HepG2 (cell line): ENCODE results near the gene TRIM37. TPM values are rescaled to one million over a fixed set of nuclear protein-coding genes. Genes with fewer than 3 reads are reported as not detected.

Experiments used
- ATAC-seq: fragments of 200-7000 bp; cut with Tn5 transposase; 3 replicates; pipeline ENCODE4 v1.9.1; 2020; ENCODE audit warnings: mild to moderate bottlenecking, moderate library complexity
- BruUV-seq: library from RNA; stranded (reverse); fragments of 400-500 nt; replicated peaks from 2 replicates; lab custom pipeline; 2021; lab: Mats Ljungman, UMichigan
- CTCF ChIA-PET: fragments of 300-600 bp; formaldehyde crosslinking; extraction: SDS; loops from one replicate; lab custom pipeline; 2021; ENCODE audit warnings: low total read pairs, inconsistent platforms, low intra/inter-chr PET ratio; lab: Yijun Ruan, JAX
- POLR2A ChIA-PET: fragments of 350-600 bp; sonication (Branson Sonifier 250); formaldehyde crosslinking; loops from one replicate; lab custom pipeline; 2020; ENCODE audit warnings: antibody characterized with exemption, inconsistent platforms; lab: Yijun Ruan, JAX
- DNase-seq: peaks from one replicate; pipeline ENCODE4 v3.0.0-alpha.2; 2015; ENCODE audit warnings: low spot score
- FAIRE-seq: peaks from 3 replicates; lab custom pipeline; 2011; peaks lifted over from hg19 to GRCh38; lab: Jason Lieb, UNC
- H2AFZ ChIP-seq: one replicate; pipeline ENCODE4 v1.6.1; 2011; ENCODE audit warnings: low read length, inconsistent platforms
- H3K27ac ChIP-seq: fragments of 300-600 bp; 3 replicates; pipeline ENCODE4 v1.8.0; 2011; ENCODE audit warnings: mixed run types, mild to moderate bottlenecking, mixed read lengths, low read length, inconsistent platforms; ENCODE audit not compliant: insufficient read depth; ENCODE audit errors: extremely low read length
- H3K27me3 ChIP-seq, 2 experiments: fragments of 200-600 bp in 1 of 2; 2 replicates in 1 of 2; 3 replicates in 1 of 2; pipeline versions ENCODE4 v1.6.0 to v1.8.0; 2011; ENCODE audit warnings: low read length in 2 of 2, mild to moderate bottlenecking in 2 of 2, moderate library complexity in 2 of 2, inconsistent platforms in 1 of 2; ENCODE audit not compliant: insufficient read depth in 2 of 2, control insufficient read depth in 1 of 2
- H3K36me3 ChIP-seq, 2 experiments: fragments of 200-600 bp in 1 of 2; replicated peaks in 1 of 2; 2 replicates in 1 of 2; 3 replicates in 1 of 2; pipeline versions ENCODE4 v1.5.1 to v1.8.0; 2011; ENCODE audit warnings: low read length in 2 of 2, inconsistent platforms in 1 of 2; ENCODE audit not compliant: insufficient read depth in 2 of 2, control insufficient read depth in 1 of 2
- H3K4me1 ChIP-seq: 2 replicates; pipeline ENCODE4 v1.5.1; 2012; ENCODE audit warnings: low read length, inconsistent platforms; ENCODE audit not compliant: insufficient read depth
- H3K4me2 ChIP-seq: 2 replicates; pipeline ENCODE4 v1.6.0; 2011; ENCODE audit warnings: low read depth, low read length, inconsistent platforms
- H3K4me3 ChIP-seq, 3 experiments: fragments of 200-600 bp in 1 of 3; sonication (generic), shearing (Covaris generic) in 1 of 3; replicated peaks in 1 of 3; 2 replicates each; pipeline ENCODE4 v1.5.1; 2011 to 2016; ENCODE audit warnings: low read length in 3 of 3, inconsistent platforms in 2 of 3, low read depth in 2 of 3, mild to moderate bottlenecking in 2 of 3, control low read depth in 1 of 3, mixed read lengths in 1 of 3; ENCODE audit not compliant: insufficient read depth in 1 of 3
- H3K79me2 ChIP-seq: one replicate; pipeline ENCODE4 v1.6.1; 2011; ENCODE audit warnings: low read length, inconsistent platforms; ENCODE audit not compliant: insufficient read depth
- H3K9ac ChIP-seq: 2 replicates; pipeline ENCODE4 v1.6.0; 2011; ENCODE audit warnings: mild to moderate bottlenecking, low read depth, low read length, inconsistent platforms; ENCODE audit not compliant: insufficient read depth
- H3K9me3 ChIP-seq: 2 replicates; pipeline ENCODE4 v1.5.1; 2012; ENCODE audit warnings: mild to moderate bottlenecking, low read length
- H4K20me1 ChIP-seq: 2 replicates; pipeline ENCODE4 v1.6.0; 2011; ENCODE audit warnings: inconsistent platforms, mild to moderate bottlenecking, low read length, moderate library complexity; ENCODE audit not compliant: insufficient read depth
- ATF1 ChIP-seq: IDR thresholded peaks from 2 replicates; pipeline ENCODE4 v1.6.1; 2016; ENCODE audit warnings: mild to moderate bottlenecking, control low read depth
- NFE2L1 ChIP-seq: sonication (generic); formaldehyde crosslinking; IDR thresholded peaks from 2 replicates; pipeline ENCODE4 v1.4.0; 2020; ENCODE audit warnings: missing genetic modification reagents, mild to moderate bottlenecking, borderline replicate concordance
- RBM22 ChIP-seq: fragments of 200-400 bp; formaldehyde crosslinking; optimal IDR thresholded peaks from 2 replicates; pipeline ENCODE3; 2017; ENCODE audit warnings: mild to moderate bottlenecking, low read length, moderate library complexity
- YEATS4 ChIP-seq: sonication (generic); formaldehyde crosslinking; IDR thresholded peaks from 2 replicates; pipeline ENCODE4 v1.4.0; 2020; ENCODE audit warnings: missing genetic modification reagents, borderline replicate concordance
- ZC3H13 ChIP-seq: sonication (generic); formaldehyde crosslinking; IDR thresholded peaks from 2 replicates; pipeline ENCODE4 v1.8.1; 2023; ENCODE audit warnings: mild to moderate bottlenecking, missing genetic modification reagents, moderate library complexity
- ZFP82 ChIP-seq: sonication (generic); formaldehyde crosslinking; IDR thresholded peaks from 2 replicates; pipeline ENCODE4 v1.5.1; 2020; ENCODE audit warnings: mild to moderate bottlenecking, missing genetic modification reagents, borderline replicate concordance
- ZNF121 ChIP-seq: sonication (generic); formaldehyde crosslinking; IDR thresholded peaks from 2 replicates; pipeline ENCODE4 v1.5.0; 2020; ENCODE audit warnings: mild to moderate bottlenecking, missing genetic modification reagents
- ZNF530 ChIP-seq: sonication (generic); formaldehyde crosslinking; IDR thresholded peaks from 2 replicates; pipeline ENCODE4 v1.5.0; 2020; ENCODE audit warnings: low read depth, mild to moderate bottlenecking, missing genetic modification reagents
- WGBS: methylation state at CpG from one replicate; pipeline ENCODE4 v1.1.6; 2017; ENCODE audit warnings: low lambda C conversion rate; 5-methylcytosine and 5-hydroxymethylcytosine counted together
- in situ Hi-C: cut with HindIII; loops from 2 replicates; pipeline ENCODE4 v1.10.0; 2017; ENCODE audit warnings: low pct_unique_long_range_greater_than_20kb; ENCODE audit not compliant: extremely low pct_ligation_motif_present
- intact Hi-C: fragments of 100-400 bp; cut with micrococcal nuclease; formaldehyde crosslinking; loops from one replicate; pipeline ENCODE4 v1.10.0; 2022; ENCODE audit not compliant: unreplicated experiment
- polyA plus RNA-seq, 8 experiments: library from polyadenylated mRNA; depleted of rRNA in 3 of 8; stranded (reverse) in 7 of 8; unstranded in 1 of 8; fragments of >200 nt; fragmentation: Illumina TruSeq in 4 of 8; extraction: Trizol in 4 of 8; gene quantifications; 2 replicates each; pipeline versions ENCODE4 v1.2.1 to v1.2.3, GENCODE V29; 2011 to 2016; ENCODE audit warnings: low read depth in 4 of 8, missing spikeins in 1 of 8, mixed read lengths in 1 of 8; ENCODE audit not compliant: insufficient read depth in 1 of 8
- total RNA-seq, 5 experiments: library from RNA; depleted of rRNA; stranded (reverse); fragments of >200 nt; fragmentation: Illumina TruSeq; extraction: Trizol; gene quantifications; 2 replicates each; pipeline ENCODE4 v1.2.3, GENCODE V29; 2016; ENCODE audit warnings: low read depth in 1 of 5
- TF ChIP-seq, protein P1 (sequence below): sonication (generic); formaldehyde crosslinking; IDR thresholded peaks from 2 replicates; pipeline ENCODE4 v1.5.0; 2020; ENCODE audit warnings: mild to moderate bottlenecking, missing genetic modification reagents
- TF ChIP-seq, protein P2 (sequence below): sonication (generic); formaldehyde crosslinking; IDR thresholded peaks from 2 replicates; pipeline ENCODE4 v1.5.0; 2020; ENCODE audit warnings: mild to moderate bottlenecking, missing genetic modification reagents
- TF ChIP-seq, protein P3 (sequence below): sonication (generic); formaldehyde crosslinking; conservative IDR thresholded peaks from 2 replicates; pipeline ENCODE4 v1.4.0; 2020; ENCODE audit warnings: missing genetic modification reagents

The TRIM37 gene
- total and polyA plus RNA-seq, 2 of the 13 experiments (the other 11 are each of a cell fraction or from before 2014, with no cell fraction given) = 12.4 to 39.1 TPM

DNA sequence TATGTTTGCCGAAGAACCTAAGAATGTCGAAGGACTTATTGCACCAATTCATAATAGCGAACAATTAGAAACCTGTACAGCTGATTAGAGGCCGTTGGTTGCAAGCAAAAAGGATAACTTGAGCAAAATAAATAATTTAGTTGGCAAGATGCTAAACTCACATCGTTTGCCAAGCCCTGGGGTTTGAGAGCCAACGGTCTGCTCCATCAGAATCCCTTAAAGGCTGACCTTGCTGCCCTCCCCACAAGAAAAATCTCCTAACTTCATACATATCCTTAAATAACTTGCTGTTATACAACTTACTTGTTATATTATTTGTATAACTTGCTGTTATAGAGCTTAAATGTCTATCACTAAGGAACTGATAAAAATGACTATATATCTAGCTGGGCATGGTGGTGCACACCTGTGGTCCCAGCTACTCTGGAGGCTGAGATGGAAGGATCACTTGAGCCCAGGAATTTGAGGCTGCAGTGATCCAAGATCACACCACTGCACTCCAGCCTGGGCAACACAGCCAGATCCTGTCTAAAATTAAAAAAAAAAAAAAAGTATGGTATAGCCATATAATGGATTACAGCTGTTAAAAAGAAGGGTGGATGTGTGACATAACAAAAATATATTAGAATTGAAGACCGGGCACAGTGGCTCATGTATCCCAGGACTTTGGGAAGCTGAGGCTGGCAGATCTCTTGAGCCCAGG lies 1.9 kb upstream of the TRIM37 start:
- Histone ChIP-seq H3K79me2 (peaks cover 35% of the 10 kb centered on the region), H2AFZ (no peak overlapping the region), H3K4me2 (peak overlapping the region; percentile 33), H3K36me3 (peaks cover 2 to 7% of the 10 kb centered on the region in 2 experiments; a peak in 4 of 5 replicates), H3K27ac (no peak overlapping the region), H3K4me1 (peaks cover 36% of the 10 kb centered on the region), H3K9me3 (no peaks in the 10 kb centered on the region), H3K9ac (no peak overlapping the region), H3K4me3 (peak overlapping the region in 1 of 3 experiments; percentile 9; a peak in 1 of 6 replicates), H4K20me1 (no peaks in the 10 kb centered on the region), H3K27me3 (no peaks in the 10 kb centered on the region; a peak in 1 of 5 replicates)
- POLR2A ChIA-PET = no interaction called here
- no TSS peak for BruUV-seq
- in situ Hi-C loops (loop anchor here (5.0 kb wide), 1 partner anchor 39 kb away; no protein-coding TSS in a partner anchor), intact Hi-C loops (no loop called here)
- TF ChIP-seq ZNF121 (CRISPR knock-in tag) = peak; percentile 70
- no peak for TF ChIP-seq YEATS4 (CRISPR knock-in tag)
- TF ChIP-seq, protein P1, sequence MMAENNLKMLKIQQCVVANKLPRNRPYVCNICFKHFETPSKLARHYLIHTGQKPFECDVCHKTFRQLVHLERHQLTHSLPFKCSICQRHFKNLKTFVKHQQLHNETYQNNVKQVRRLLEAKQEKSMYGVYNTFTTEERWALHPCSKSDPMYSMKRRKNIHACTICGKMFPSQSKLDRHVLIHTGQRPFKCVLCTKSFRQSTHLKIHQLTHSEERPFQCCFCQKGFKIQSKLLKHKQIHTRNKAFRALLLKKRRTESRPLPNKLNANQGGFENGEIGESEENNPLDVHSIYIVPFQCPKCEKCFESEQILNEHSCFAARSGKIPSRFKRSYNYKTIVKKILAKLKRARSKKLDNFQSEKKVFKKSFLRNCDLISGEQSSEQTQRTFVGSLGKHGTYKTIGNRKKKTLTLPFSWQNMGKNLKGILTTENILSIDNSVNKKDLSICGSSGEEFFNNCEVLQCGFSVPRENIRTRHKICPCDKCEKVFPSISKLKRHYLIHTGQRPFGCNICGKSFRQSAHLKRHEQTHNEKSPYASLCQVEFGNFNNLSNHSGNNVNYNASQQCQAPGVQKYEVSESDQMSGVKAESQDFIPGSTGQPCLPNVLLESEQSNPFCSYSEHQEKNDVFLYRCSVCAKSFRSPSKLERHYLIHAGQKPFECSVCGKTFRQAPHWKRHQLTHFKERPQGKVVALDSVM (CRISPR knock-in tag) = peak; percentile 39; the same call in 1 of the 2 replicates
- FAIRE-seq = no peak
- DNase-seq = no peak
- ATAC-seq = no peak
- CTCF ChIA-PET = no interaction called here
- 96% methylated on average over 7 of the region's 7 CpGs for WGBS

DNA sequence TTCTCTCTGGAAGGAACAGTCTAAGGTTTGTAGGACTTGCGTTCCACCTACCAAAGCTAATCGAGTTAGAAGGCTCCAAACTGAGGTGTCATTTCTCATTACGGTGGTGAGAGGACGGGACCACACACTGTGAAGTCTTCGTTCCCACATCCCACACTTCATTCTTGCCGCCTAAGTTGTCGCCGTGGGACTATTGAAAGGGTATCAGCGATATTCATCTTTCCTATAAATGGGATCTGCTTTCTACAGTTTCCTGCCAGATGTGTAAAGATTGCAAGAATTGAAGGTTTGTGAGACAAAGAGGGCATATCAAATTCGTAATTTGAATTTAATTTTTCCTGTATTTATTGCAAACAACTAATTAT lies 608 bp upstream of the TRIM37 start:
- CTCF ChIA-PET = no interaction called here
- no peaks in the 10 kb centered on the region; a peak in 1 of 5 replicates for H3K27me3 ChIP-seq
- H3K4me3 ChIP-seq = peak overlapping the region; percentile 66 to 90 (median 76)
- in situ Hi-C loops (loop anchor here (5.0 kb wide), 1 partner anchor 40 kb away; no protein-coding TSS in a partner anchor), intact Hi-C loops (no loop called here)
- no peak for ATAC-seq
- POLR2A ChIA-PET = interaction anchor here (0.7 to 1.3 kb wide), 9 partner anchors 12 to 589 kb away, joined by 3 to 21 read pairs (median 3); partner anchors contain the start of genes PRR11 and SKA2
- peak overlapping the region; percentile 84 for H3K9ac ChIP-seq
- no peak for FAIRE-seq
- H3K4me1 ChIP-seq = peaks cover 36% of the 10 kb centered on the region
- DNase-seq = no peak
- WGBS = under 1% methylated on average over 10 of the region's 10 CpGs
- H2AFZ ChIP-seq = peak overlapping the region; percentile 91
- H4K20me1 ChIP-seq = no peaks in the 10 kb centered on the region
- H3K79me2 ChIP-seq = peaks cover 35% of the 10 kb centered on the region
- BruUV-seq = TSS peak; percentile 90
- peak overlapping the region; percentile 70 for H3K27ac ChIP-seq
- H3K4me2 ChIP-seq = peak overlapping the region; percentile 100
- no peaks in the 10 kb centered on the region for H3K9me3 ChIP-seq
- peaks cover 0 to 7% of the 10 kb centered on the region in 2 experiments; a peak in 2 of 5 replicates for H3K36me3 ChIP-seq
- 0 out of 2 replicates have a peak, but pooled peaks have one; percentile 59 for TF ChIP-seq ZFP82 (CRISPR knock-in tag)
- peak; percentile 3; the same call in 1 of the 2 replicates for TF ChIP-seq ATF1
- TF ChIP-seq ZC3H13 (CRISPR knock-in tag) = peak; percentile 60; the same call in 1 of the 2 replicates
- TF ChIP-seq NFE2L1 (CRISPR knock-in tag) = no peak
- TF ChIP-seq, protein P2, sequence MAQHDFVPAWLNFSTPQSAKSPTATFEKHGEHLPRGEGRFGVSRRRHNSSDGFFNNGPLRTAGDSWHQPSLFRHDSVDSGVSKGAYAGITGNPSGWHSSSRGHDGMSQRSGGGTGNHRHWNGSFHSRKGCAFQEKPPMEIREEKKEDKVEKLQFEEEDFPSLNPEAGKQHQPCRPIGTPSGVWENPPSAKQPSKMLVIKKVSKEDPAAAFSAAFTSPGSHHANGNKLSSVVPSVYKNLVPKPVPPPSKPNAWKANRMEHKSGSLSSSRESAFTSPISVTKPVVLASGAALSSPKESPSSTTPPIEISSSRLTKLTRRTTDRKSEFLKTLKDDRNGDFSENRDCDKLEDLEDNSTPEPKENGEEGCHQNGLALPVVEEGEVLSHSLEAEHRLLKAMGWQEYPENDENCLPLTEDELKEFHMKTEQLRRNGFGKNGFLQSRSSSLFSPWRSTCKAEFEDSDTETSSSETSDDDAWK (CRISPR knock-in tag) = no peak
- TF ChIP-seq RBM22 = peak; percentile 1
- TF ChIP-seq ZNF530 (CRISPR knock-in tag) = peak; percentile 68; the same call in 1 of the 2 replicates
- TF ChIP-seq, protein P3, sequence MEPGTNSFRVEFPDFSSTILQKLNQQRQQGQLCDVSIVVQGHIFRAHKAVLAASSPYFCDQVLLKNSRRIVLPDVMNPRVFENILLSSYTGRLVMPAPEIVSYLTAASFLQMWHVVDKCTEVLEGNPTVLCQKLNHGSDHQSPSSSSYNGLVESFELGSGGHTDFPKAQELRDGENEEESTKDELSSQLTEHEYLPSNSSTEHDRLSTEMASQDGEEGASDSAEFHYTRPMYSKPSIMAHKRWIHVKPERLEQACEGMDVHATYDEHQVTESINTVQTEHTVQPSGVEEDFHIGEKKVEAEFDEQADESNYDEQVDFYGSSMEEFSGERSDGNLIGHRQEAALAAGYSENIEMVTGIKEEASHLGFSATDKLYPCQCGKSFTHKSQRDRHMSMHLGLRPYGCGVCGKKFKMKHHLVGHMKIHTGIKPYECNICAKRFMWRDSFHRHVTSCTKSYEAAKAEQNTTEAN (CRISPR knock-in tag) = no peak
